Measurements from ENCODE around the gene MAN2A2. TPM values are rescaled to one million over a fixed set of nuclear protein-coding genes. Genes with fewer than 3 reads are reported as not detected.

MAN2A2 gene
- total and polyA plus RNA-seq, 2 of the 8 experiments (the other 6 are each of a cell fraction or from before 2014, with no cell fraction given) = 23.1 to 29.7 TPM

- Histone ChIP-seq H3K56ac (replicated peaks; ENCODE audit: insufficient read length, low read depth, low read length) (no peak overlapping the region), H3K36me3 (ENCODE audit: control insufficient read depth in 2 of 4, insufficient read depth in 4 of 4, low read length in 3 of 4) (peaks cover 0 to 10% (median 4%) of the 10 kb centered on the region in 4 experiments; a peak in 3 of 8 replicates), H3K4me3 (ENCODE audit: extremely low read depth in 1 of 4, insufficient read depth in 2 of 4, low read depth in 3 of 4, low read length in 4 of 4) (0 out of 8 replicates have a peak overlapping the region, but pooled peaks of 1 of the 4 experiments have one; percentile 13), H4K5ac (ENCODE audit: insufficient read length, low read depth, low read length) (no peak overlapping the region), H2BK5ac (ENCODE audit: low read depth, low read length) (peak overlapping the region; percentile 47; the same call in 1 of the 2 replicates), H3K4me2 (ENCODE audit: insufficient read depth in 1 of 2, low read depth in 2 of 2, low read length in 2 of 2) (peak overlapping the region; percentile 52 to 69; a peak in 3 of 4 replicates), H3K4ac (replicated peaks; ENCODE audit: insufficient read length, low read depth, low read length) (no peak overlapping the region), H2BK20ac (ENCODE audit: low read length) (peak overlapping the region; percentile 43), H2BK12ac (ENCODE audit: low read depth, low read length) (no peak overlapping the region), H4K91ac (replicated peaks; ENCODE audit: insufficient read length, low read length) (peak overlapping the region; percentile 76), H2BK120ac (replicated peaks; ENCODE audit: low read depth, low read length) (no peak overlapping the region), H2AFZ (ENCODE audit: low read length) (no peak overlapping the region), H3K9ac (replicated peaks in 1 of 4; ENCODE audit: extremely low read depth in 1 of 4, low read depth in 3 of 4, low read length in 3 of 4) (no peak overlapping the region), H3K27me3 (replicated peaks in 1 of 4; ENCODE audit: control insufficient read depth in 3 of 4, extremely low read depth in 1 of 4, insufficient read depth in 3 of 4, low read length in 3 of 4) (no peaks in the 10 kb centered on the region), H4K20me1 (replicated peaks in 1 of 2; ENCODE audit: control insufficient read depth in 1 of 2, insufficient read depth in 2 of 2, low read length in 2 of 2) (peaks cover 0 to 2% of the 10 kb centered on the region in 2 experiments), H2AK5ac (ENCODE audit: low read depth, low read length) (no peak overlapping the region), H2BK15ac (ENCODE audit: low read length) (no peak overlapping the region), H3K79me1 (ENCODE audit: low read depth, low read length) (peaks cover 2% of the 10 kb centered on the region; the same call in 1 of the 2 replicates), H3K27ac (ENCODE audit: low read depth, low read length) (peak overlapping the region; percentile 55), H4K8ac (ENCODE audit: extremely low read depth, insufficient read depth, low read length) (no peak overlapping the region; the same call in 1 of the 2 replicates), H3K18ac (ENCODE audit: extremely low read depth, low read length) (peak overlapping the region; percentile 44), H3K79me2 (ENCODE audit: control insufficient read depth in 1 of 2, insufficient read depth in 2 of 2, low read length in 2 of 2) (peaks cover 0 to 5% of the 10 kb centered on the region in 2 experiments; a peak in 2 of 4 replicates), H3K23me2 (ENCODE audit: low read depth, low read length) (peaks cover 4% of the 10 kb centered on the region; the same call in 1 of the 2 replicates), H3K9me3 (ENCODE audit: insufficient read depth in 2 of 2, low read depth in 1 of 2, low read length in 1 of 2) (no peaks in the 10 kb centered on the region), H3K14ac (ENCODE audit: insufficient read length) (no peak overlapping the region), H3K4me1 (replicated peaks in 1 of 4; ENCODE audit: control insufficient read depth in 3 of 4, insufficient read depth in 4 of 4, low read length in 3 of 4) (peaks cover 23 to 41% (median 28%) of the 10 kb centered on the region in 4 experiments), H3K23ac (ENCODE audit: insufficient read length) (no peak overlapping the region)
- POLR2A ChIA-PET (ENCODE audit: partially characterized antibody) = interaction anchor here (0.6 to 1.8 kb wide), 4 partner anchors 11 to 87 kb away, joined by 3 to 13 read pairs (median 4); partner anchors contain the start of gene FES
- CTCF ChIA-PET (ENCODE audit: partially characterized antibody) = interaction anchor here (0.6 to 2.5 kb wide), 8 partner anchors 8 to 538 kb away, joined by 3 to 28 read pairs (median 3); partner anchors contain the start of gene FES
- DNase-seq (ENCODE audit: low read depth in 1 of 2, low spot score in 2 of 2) = no peak
- WGBS, 2 experiments (ENCODE audit: extremely low coverage in 1 of 2, insufficient coverage in 1 of 2, insufficient read length in 1 of 2, insufficient replicate concordance in 2 of 2, low coverage in 1 of 2, low lambda C conversion rate in 2 of 2, missing lambda C conversion rate in 1 of 2) = 90% methylated on average over 5 of the region's 6 CpGs; no CpG with 5 or more reads in 1 of the 2 experiments
- no peak for FAIRE-seq
- no peak for TF ChIP-seq SIRT6 (IDR thresholded peaks at IDR 0.05; ENCODE audit: low read length)
These were observed 29.6 kb upstream of the MAN2A2 start for GRCh38 chr15:90873488-90873997.
